ENCODE results near the gene CCL4.

CCL4 gene

GRCh38 chr17:36135465-36135864 lies 31.8 kb downstream of the CCL4 start:
- DNase-seq (ENCODE audit: insufficient read length, low spot score) (no peak), FAIRE-seq (no peak)
- no peak for TF ChIP-seq CTCF (IDR thresholded peaks at IDR 0.05; ENCODE audit: insufficient read depth, missing control alignments)

GRCh38 chr17:36136036-36136435 lies 32.4 kb downstream of the CCL4 start:
- FAIRE-seq (no peak), DNase-seq (ENCODE audit: insufficient read length, low spot score) (no peak)

GRCh38 chr17:36136439-36136838 lies 32.8 kb downstream of the CCL4 start:
- DNase-seq (ENCODE audit: insufficient read length, low spot score) = no peak
- no peak for TF ChIP-seq CTCF (IDR thresholded peaks at IDR 0.05; ENCODE audit: insufficient read depth, missing control alignments)
- FAIRE-seq = no peak

More at GRCh38 chr17:36136036-36136435, 32.4 kb downstream of the CCL4 start:
- TF ChIP-seq CTCF (IDR thresholded peaks at IDR 0.05; ENCODE audit: insufficient read depth, missing control alignments) = no peak

GRCh38 chr17:36142235-36142634 lies 38.6 kb downstream of the CCL4 start:
- FAIRE-seq = no peak

GRCh38 chr17:36142806-36143205 lies 39.2 kb downstream of the CCL4 start:
- DNase-seq (ENCODE audit: insufficient read length, low spot score) (no peak), FAIRE-seq (no peak)
- no peak for TF ChIP-seq CTCF (IDR thresholded peaks at IDR 0.05; ENCODE audit: insufficient read depth, missing control alignments)

More at GRCh38 chr17:36142235-36142634, 38.6 kb downstream of the CCL4 start:
- no peak for TF ChIP-seq CTCF (IDR thresholded peaks at IDR 0.05; ENCODE audit: insufficient read depth, missing control alignments)
- DNase-seq (ENCODE audit: insufficient read length, low spot score) = no peak

GRCh38 chr17:36144014-36144413 lies 40.4 kb downstream of the CCL4 start:
- TF ChIP-seq CTCF (IDR thresholded peaks at IDR 0.05; ENCODE audit: insufficient read depth, missing control alignments) = no peak
- FAIRE-seq (no peak), DNase-seq (ENCODE audit: insufficient read length, low spot score) (no peak)

- no peak for TF ChIP-seq CTCF (IDR thresholded peaks at IDR 0.05; ENCODE audit: insufficient read depth, missing control alignments)
- no peak for DNase-seq (ENCODE audit: insufficient read length, low spot score)
- FAIRE-seq = no peak
These were observed 41.5 kb downstream of the CCL4 start for GRCh38 chr17:36144981-36145729.
